ENCODE measurements around the gene UCP2.

UCP2 gene

GRCh38 chr11:73998846-73999575 lies 16.4 kb upstream of the UCP2 start:
- no peak for DNase-seq (ENCODE audit: low read depth)
- no peak overlapping the region for H3K4me3 ChIP-seq (ENCODE audit: low read depth, low read length)
- TF ChIP-seq CTCF (IDR thresholded peaks at IDR 0.05; ENCODE audit: low read depth, low read length, missing control alignments): no peak

GRCh38 chr11:73997120-73997770 lies 14.6 kb upstream of the UCP2 start:
- peak; percentile 13 for TF ChIP-seq CTCF (IDR thresholded peaks at IDR 0.05; ENCODE audit: low read depth, low read length, missing control alignments)
- no peak overlapping the region for H3K4me3 ChIP-seq (ENCODE audit: low read depth, low read length)
- DNase-seq (ENCODE audit: low read depth): no peak

- no peak overlapping the region for H3K4me3 ChIP-seq (ENCODE audit: low read depth, low read length)
- TF ChIP-seq CTCF (IDR thresholded peaks at IDR 0.05; ENCODE audit: low read depth, low read length, missing control alignments): no peak
- DNase-seq (ENCODE audit: low read depth): no peak
Measured at GRCh38 chr11:73996161-73996747, 13.6 kb upstream of the UCP2 start.

DNA sequence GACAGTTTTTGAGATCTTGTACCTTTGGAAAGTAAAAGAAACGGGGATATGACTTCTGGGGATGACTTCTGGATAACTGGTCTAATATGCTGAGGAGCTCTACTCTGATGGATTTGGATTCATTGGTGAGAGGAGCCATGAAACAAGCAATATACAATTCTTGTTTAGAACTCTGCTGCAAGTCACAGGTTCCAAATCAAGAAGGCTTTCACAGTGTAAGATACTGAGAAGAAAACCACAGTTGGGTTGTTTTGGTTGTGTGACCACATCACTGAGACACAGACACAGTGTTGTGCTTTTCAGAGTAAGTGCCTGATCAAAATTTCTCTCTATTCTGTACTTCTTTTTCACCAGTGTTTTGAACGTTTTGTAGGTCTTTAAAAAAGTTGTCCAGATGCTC lies 13.1 kb upstream of the UCP2 start:
- no peak for DNase-seq (ENCODE audit: low read depth)
- TF ChIP-seq CTCF (IDR thresholded peaks at IDR 0.05; ENCODE audit: low read depth, low read length, missing control alignments): no peak
- H3K4me3 ChIP-seq (ENCODE audit: low read depth, low read length): no peak overlapping the region

DNA sequence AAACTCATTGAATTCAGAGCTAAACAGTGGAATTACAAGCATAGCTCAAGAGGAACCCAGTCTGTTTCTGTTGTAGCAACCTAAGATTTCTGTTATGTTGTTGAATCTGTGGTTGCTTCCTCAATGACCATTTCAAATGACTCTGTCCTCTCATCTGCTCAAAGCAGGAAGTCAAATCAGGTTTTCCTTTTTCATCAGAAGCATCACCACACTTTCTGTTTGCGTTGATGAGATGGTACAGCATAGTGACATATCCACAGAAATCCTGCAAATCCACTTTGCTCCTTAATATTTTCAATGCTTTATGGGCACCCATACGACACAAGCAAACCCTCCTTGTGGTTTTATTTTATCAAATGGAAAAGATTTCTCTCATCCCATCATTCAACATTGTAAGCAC lies 12.6 kb upstream of the UCP2 start:
- TF ChIP-seq CTCF (IDR thresholded peaks at IDR 0.05; ENCODE audit: low read depth, low read length, missing control alignments): no peak
- DNase-seq (ENCODE audit: low read depth): no peak
- H3K4me3 ChIP-seq (ENCODE audit: low read depth, low read length): no peak overlapping the region

- TF ChIP-seq CTCF (IDR thresholded peaks at IDR 0.05; ENCODE audit: low read depth, low read length, missing control alignments): no peak
- H3K4me3 ChIP-seq (ENCODE audit: low read depth, low read length): no peak overlapping the region
- no peak for DNase-seq (ENCODE audit: low read depth)
Measured at GRCh38 chr11:73991471-73992006, 8.9 kb upstream of the UCP2 start.
